C4-2B (cell line): ENCODE data around the gene ZNF678.

Experiments used
- ZFX ChIP-seq: fragments of 450-650 bp; IDR thresholded peaks from 2 replicates; pipeline ENCODE4 v1.6.1; 2017
- TF ChIP-seq, protein P1 (sequence below): fragments of 450-650 bp; conservative IDR thresholded peaks from 2 replicates; pipeline ENCODE4 v1.5.1; 2017; ENCODE audit warnings: mild to moderate bottlenecking

DNA sequence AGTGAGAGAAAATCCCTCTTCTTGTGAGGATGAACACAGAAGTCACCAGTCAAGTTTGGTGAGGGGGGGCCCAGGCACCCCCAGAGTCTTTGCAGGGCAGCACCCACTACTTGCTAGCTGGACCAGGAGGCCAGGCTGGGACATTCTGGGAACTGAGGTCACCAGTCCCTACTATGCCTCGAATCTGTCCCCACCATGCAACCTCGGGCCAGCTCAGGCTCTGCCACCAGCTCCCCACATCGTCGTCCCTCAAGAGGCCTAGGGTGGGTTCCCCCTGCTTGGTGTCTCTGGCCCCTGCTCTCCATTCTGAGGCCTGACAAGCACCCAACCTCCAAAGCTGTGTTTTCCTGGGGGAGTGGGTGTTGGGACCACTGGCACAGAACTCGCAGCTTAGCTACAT is 22.2 kb upstream of the ZNF678 start:
- TF ChIP-seq, protein P1, sequence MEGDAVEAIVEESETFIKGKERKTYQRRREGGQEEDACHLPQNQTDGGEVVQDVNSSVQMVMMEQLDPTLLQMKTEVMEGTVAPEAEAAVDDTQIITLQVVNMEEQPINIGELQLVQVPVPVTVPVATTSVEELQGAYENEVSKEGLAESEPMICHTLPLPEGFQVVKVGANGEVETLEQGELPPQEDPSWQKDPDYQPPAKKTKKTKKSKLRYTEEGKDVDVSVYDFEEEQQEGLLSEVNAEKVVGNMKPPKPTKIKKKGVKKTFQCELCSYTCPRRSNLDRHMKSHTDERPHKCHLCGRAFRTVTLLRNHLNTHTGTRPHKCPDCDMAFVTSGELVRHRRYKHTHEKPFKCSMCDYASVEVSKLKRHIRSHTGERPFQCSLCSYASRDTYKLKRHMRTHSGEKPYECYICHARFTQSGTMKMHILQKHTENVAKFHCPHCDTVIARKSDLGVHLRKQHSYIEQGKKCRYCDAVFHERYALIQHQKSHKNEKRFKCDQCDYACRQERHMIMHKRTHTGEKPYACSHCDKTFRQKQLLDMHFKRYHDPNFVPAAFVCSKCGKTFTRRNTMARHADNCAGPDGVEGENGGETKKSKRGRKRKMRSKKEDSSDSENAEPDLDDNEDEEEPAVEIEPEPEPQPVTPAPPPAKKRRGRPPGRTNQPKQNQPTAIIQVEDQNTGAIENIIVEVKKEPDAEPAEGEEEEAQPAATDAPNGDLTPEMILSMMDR: no peak
- TF ChIP-seq ZFX: no peak
